Measurements from ENCODE around the gene LRP1B.
"Not testable (repeated sequence)": the region's sequence is repeated elsewhere in the genome, so short reads cannot be mapped to it uniquely, and the experiment has no call there.

Gene LRP1B

DNA sequence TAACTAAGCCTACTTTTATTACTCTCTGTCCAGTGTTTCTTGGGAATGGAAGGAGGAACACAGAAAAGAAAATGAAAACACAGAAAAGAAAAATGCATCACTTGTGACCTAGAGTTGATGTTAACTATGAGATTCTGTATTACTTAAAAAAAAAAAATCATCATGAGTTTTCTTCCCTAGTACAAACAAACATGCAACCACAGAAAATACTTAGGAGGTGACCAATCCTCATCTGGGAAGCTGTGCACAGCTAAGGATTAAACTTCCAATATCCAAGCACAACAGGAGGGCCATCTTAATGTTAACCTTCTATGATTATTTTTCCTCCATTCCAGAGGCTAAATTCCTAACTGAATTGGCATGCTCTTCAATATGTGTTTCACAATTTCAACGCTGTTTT is 1140.4 kb downstream of the LRP1B start:
- DNase-seq, result no peak

DNA sequence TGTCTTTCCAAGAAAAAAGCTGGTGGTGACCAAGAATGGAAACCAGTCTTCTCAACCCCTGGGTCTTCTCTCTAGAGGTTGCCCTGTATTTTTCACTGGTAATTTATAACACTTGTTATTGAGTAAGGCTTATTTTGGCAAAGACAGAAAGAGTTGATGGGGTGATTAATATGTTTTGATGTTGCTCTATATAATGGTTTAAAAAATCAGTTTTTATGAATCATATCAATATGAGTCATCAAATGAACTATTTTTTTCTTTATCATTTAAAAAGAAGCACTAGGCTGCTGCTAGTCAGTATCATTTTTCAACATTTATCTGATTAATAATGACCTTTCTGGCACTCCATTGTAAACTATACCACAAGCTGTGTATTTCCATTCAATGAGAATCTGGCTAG is 1142.2 kb downstream of the LRP1B start:
- no peak for DNase-seq

DNA sequence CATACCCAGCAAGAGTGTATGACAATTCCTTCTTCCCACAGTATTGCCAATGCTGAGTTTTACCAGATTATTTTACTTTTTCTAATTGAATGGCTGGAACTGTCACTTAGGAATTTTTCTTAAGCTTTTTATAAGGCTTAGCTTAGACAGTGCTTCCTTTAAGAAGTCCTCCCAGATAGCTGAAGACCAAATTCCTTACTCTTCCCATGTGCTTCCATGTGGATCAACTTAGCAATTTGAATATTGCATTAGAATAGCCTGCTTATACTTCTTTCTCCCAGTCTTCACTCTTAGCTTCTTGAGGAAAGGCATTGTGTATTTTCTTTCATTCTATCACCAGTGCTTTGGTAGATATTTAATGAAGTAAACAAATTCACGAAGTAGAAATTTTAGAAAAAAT is 1144.4 kb downstream of the LRP1B start:
- no peak for DNase-seq

DNA sequence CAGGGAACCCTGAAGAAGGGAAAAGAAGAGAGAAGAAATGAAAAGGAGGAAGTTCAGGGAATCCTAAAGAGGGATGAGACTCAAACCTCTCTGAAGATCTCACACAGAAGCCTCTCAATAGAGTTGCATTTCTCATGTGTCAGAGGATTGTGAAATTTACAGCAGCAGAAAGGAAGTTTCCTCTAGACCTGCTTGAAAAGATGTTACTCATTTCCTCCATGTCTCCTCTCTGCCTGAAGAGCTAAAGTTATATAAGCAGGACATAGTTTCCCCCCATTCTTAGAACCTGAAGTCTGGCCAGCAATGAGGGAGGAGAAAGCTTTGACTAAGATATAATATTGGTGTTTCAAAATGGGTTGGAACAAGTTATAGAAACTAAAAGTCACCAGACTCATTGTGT is 1155.6 kb downstream of the LRP1B start:
- DNase-seq, result no peak

DNA sequence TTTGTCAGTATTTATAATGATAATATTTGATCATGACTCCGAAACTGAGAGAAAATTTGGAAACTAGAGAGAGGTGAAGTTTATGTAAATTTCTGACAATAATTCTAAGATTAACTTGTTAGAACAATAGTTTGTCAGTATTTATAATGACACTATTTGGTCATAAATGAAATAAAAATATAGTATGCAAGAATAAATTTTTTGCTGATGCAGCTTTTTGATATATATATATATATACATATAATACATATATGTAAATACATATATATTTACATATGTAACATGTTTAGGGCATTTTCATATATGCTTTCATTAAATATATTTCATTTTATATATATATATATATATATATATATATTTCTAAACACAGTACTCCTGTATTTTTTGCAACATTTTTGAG is 1158.1 kb downstream of the LRP1B start:
- DNase-seq, result no peak

DNA sequence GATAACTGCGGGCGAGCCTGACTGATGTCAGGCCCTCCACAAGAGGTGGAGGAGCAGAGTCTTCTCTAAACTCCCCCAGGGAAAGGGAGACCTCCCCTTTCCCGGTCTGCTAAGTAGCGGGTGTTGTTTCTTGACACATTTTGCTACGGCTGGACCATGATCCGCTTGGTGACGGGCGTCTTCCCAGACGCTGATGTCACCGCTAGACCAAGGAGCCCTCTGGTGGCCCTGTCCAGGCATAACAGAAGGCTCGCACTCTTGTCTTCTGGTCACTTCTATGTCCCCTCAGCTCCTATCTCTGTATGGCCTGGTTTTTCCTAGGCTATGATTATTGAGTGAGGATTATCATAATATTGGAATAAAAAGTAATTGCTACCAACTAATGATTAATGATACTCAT is 1166.5 kb downstream of the LRP1B start:
- DNase-seq, result not testable (repeated sequence)

DNA sequence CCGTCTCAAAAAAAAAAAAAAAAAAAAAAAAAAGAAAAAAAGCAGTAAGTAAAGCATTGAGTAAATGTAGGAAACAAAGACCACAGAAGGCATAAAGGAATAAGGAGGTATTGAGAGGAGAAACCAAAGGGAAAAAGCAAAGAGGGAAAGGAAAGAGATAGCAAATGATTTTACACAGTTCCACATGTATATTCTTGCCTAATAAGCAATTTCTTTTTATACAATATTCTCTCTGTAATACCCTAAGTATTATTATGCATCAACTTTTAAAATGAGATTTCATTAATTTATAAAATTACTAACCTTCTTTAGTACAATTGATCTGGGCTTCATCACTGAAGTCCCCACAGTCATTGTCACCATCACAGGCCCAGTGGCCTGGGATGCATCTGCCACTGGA is 1180.9 kb downstream of the LRP1B start:
- DNase-seq, result no peak

DNA sequence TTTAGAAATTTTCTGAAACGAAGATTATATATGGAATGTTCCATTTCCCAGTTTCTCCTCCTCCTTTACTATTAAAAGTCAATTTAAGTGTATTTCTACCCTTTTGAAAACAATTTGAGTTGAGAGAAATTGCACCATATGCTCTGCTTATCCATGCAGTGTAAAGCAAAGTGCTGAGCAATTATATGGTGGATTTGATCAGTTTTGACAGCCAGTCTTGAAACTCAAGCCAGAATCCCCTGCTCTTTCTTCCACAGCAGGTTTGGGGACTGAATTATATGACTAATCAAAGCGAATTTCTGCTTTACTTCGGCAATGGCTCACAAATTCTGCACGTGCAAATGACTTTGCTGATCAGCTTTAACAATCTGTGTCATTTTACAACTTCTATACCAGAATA is 1183.6 kb downstream of the LRP1B start:
- no peak for DNase-seq

DNA sequence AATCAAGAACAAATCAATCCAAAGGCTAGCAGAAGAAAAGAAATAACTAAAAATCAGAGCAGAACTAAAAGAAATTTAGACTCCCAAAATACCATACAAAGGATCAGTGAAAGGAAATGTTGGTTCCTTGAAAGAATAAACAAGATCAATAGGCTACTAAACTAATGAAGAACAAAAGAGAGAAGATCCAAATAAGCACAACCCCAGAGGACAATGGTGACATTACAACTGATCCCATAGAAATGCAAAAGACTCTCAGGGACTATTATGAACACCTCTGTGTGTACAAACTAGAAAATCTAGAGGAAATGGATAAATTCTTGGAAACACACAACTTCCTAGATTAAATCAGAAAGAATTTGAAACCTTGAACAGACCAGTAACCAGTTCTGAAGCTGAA is 1186.9 kb downstream of the LRP1B start:
- no peak for DNase-seq

DNA sequence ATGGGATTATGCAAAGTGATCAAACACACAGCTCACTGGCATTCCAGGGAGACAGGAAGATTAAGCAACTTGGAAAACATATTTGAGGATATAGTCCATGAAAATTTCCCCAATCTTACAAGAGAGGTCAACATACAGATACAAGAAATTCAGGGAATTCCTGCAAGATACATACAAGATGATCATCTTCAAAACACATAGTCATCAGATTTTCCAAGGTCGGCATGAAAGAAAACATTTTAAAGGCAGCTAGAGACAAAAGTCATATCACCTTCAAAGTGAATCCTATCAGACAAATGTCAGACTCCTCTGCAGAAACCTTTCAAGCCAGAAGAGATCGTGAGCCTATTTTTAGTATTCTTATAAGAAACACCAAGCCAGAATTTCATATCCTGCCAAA is 1188.5 kb downstream of the LRP1B start:
- no peak for DNase-seq

DNA sequence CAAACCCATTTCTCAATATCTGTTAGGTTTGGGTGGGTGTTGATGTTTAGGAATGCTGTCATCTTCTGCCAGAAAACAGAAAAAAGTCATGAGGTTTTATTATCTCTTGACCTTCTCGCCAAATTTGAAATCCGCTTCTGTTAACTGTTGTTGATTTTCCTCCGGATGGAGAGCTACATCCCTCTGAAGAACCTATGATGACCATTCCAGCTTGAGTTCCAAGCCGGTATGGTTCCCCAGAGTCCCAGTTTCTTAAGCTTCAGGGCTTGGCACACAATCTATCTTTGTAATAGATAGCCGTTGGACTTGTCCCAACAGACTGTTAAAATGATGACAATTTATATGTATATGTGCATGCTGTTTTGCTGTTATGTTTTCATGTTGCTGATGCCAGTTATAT is 1201.0 kb downstream of the LRP1B start:
- DNase-seq, result no peak

DNA sequence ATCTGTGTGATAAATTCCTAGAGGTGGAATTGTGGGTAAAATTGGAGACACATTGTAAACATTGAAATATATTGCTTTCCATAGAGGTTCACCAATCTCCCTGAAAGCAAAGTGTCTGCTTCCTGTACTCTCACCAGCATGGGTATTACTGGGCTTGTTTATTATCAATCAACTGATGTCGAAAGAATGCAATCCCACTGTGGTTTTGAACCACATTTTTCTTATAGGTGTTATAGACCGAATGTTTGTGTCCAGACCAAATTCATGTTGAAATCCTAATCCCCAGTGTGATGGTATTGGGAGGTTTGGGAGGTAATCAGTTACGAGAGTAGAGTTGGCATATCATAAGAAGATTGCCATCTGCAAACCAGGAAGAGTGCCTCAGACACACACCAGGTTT is 1212.4 kb downstream of the LRP1B start:
- no peak for DNase-seq

DNA sequence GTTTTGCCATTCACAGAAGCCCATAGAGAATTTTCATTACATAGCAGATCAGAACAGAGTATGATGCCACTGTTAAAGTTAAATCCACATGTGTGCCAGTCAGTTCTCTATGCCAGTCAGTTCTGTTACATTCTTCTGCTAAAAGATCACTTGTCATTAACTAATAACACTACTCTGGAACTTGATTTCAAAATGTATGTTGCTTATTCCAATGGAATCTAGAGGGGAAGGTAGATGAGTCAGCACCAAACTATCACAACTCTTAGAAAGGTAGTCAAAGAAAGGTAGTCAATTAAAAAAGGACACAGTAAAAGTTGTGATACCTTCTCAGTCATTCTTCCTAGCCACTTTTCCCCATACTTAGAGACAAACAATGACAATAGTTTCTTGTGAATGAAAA is 1214.4 kb downstream of the LRP1B start:
- no peak for DNase-seq

DNA sequence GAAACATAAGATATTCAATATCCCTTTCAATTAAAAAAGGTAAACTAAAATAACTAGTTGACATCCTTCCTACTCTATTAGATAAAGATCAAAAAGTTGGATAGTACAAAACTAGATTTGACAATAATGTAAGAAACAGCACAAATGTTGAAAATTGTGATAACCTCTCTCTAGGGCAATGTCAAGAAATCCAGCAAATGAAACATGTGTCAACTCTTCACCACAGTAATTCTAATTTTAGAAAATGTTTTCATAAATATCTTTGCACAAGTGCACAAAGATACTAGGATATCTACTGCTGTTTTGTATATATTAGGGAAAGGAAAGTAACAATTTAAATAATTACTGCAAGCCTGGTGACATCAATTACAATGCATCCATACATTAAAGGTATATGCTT is 1220.1 kb downstream of the LRP1B start:
- no peak for DNase-seq

DNA sequence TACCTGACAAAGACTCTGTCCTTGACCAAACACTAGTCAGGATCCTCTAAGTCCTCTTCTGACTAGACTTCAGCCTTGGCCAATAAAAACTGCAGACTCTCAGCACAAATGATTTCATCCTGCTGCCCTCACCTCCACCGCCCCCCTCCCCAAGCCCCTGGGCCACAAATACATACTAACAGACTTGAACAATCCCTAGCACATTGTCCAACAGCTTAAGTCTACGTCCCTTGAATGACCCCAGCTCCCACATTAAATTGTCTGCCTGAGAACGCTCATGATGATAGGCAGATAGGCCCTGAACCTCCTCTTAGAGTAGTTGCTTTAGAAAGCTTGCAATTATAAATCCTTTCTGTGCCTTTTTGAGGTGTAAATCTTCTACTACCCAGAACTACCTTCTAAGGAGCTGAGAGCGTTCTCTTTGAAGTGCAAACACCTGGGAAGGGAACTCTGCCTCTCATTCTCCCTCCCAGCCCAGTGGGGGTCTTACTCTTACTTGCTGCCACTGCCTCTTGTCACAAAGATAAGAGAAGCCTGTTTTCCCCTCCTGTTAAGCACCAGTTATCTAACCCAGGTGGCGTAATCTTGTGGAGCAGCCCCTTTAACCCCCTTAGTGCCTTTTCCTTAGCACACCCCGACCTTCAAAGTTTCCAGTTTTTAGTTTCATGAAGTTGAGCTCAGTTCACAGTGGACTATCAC is 1225.6 kb downstream of the LRP1B start:
- no peak for DNase-seq

DNA sequence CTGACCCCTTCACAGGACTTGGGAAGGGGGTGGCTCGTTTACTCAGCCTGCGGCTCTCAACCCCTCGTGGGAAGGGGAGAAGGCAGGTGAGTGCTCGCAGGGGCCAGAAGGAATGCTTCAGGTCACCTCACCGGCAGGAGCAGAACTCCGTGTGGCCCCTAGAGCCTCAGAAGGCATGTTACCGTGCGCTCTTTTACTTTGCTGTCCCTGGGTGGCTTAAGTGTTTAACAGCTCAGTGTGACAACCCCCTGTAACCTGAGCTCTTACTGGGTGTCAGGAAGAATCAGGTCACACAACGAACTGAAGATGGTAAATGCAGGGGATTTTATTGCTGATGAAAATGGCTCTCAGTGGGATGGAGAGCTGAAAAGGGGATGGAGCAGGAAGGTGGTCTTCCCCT is 1235.4 kb downstream of the LRP1B start:
- DNase-seq, result no peak

DNA sequence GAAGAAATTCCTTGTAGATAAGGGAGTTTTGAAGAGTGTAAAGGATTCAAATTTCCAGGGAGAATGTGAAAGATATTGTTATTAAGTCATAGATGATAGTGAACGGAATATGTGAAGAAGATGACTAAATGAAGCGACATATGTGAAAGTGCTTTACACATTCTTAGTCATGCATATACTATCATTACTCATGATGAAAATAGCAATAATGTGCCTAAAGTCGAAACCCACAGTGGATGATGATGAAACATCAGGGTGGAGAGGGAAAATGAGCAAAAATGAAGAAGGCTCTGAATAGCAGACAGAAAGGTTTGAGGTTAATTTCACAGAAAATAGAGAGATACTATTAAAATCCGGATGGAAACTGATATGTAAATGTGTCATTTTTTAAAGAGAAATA is 1237.1 kb downstream of the LRP1B start:
- DNase-seq, result no peak

DNA sequence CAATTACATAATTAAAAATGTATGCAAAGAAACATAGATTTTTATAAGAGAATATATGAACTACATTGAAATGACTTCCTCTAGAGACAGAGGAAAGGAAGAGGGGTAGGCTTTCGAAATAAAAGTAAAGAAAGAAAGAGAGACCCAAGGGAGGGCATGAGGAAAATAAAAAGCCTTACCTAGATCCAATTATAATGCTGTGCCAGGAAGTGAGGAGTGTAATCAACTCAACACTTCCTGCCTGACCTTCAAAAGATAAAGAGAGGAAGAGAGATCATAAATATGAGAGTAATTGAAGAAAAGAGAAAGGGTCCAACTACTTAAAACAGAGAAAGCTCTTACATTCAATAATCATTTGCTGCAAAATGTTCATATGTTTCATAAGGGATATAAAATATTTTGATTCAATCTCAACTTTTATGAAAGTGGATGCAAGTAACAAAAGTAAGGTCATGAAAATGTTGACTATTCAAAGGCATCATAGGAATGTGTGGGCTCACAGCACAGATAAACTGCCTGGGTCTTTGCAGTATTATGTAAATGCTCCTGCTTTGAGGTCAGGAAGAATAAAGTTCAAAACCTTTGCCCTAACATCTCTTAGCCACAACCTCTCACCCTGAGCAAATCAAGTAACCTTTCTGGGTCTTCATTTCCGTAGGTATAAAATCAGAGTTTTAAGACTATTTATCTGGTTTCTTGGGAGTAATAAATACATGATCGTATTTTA is 1237.7 kb downstream of the LRP1B start:
- no peak for DNase-seq

DNA sequence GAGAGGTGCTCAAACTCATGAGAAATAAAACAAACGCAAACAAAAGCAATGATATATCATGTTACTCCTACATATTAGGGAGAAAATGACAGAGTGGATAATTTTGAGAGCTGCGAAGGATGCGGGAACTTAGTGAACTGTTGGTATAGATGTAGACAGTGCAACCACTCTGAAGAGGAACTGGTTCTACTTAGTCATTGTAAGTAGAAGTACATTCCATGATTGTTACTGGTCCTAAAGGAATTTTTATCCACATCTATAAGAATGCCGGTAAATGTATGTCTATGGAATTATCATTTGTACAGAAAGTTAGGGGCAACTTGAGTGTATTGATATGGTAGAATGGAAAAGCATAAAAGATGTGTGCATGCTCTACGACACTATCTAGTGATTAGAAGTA is 1238.4 kb downstream of the LRP1B start:
- DNase-seq, result no peak

DNA sequence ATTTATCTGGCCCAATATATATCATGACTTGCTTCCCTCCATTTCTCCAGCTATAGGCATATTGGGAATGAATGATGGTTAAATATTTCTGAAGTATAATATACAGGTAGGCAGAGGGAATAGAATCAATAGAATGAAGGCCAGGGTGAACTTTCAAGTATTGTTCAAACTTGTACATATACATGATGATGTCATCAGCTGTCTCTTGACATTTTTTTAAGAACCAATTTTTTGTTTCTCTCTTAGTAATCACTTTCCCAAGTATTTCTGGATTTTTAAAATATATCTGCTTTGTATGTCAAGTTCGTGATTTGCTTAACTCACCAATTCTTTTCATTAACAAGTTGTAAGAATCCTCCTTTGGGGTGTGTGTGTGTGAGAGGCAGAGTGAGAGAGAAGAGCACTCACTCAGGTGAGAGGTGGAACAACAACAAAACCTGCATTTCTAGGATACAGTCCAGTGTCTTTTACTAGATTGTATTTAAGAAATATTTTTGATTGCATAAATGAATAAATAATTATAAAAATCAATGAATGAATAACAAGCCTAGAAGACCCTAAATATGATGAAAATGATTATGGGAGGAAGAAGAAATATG is 1239.1 kb downstream of the LRP1B start:
- DNase-seq, result no peak

DNA sequence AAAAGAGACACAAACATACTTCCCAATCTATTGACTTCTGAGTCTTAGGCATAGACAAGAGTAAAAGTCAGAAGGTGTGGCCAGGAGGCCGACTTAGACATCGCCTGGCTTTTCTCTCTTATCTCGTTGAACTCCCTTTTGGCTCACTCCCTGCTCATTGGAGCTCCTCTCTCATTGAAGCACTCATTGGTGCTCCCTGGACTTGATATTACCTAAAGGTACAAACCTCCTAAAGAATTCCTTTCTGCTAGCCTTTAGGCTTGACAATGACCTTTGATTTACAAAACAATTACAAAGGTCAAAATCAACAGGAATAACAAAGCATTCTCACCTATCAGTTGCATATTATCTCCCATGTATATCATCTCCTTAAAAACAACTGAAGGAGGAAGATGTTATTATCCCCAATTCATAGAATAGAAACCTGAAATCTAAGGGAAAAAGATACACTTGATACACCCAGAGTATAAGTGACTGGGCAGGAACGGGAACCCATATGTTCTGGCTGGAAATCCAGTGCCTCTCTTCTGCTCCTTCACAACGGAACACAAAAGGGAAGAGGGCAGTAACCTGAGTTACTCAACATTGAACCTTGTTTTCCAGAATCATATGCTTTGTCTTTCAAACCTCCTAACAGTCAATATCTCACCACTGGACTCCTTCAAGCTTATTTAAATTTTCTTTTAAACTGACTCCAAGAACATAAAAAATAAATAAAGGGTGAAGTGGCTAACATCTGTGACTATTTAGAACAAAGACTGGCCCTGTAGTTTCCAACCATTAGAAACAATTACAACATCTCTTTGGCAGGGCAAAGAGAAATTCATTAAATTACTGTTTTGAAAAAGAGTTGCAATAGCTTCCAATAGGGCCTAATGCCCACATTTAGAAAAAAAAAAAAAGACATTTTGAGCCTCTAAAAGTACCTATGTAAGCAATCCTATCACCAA is 1247.9 kb downstream of the LRP1B start:
- no peak for DNase-seq

DNA sequence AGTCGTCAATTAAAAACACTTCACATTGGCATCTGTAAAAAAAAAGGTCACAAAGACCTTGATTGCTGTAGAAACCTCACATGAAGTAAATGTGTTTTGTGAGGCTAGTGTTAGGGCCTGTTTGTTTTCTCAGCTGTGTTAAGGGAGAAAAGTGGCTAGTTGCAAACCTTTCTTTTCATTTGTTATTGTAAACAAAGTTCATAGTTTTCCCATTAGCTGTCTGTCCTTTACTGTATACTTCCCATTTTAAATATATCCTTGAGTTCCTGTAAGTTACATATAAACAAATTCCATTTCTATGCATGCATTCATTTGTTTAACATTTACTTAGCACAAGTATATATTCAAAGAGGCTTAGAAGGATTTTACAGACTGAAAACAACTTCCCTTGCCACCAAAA is 1250.2 kb downstream of the LRP1B start:
- no peak for DNase-seq

DNA sequence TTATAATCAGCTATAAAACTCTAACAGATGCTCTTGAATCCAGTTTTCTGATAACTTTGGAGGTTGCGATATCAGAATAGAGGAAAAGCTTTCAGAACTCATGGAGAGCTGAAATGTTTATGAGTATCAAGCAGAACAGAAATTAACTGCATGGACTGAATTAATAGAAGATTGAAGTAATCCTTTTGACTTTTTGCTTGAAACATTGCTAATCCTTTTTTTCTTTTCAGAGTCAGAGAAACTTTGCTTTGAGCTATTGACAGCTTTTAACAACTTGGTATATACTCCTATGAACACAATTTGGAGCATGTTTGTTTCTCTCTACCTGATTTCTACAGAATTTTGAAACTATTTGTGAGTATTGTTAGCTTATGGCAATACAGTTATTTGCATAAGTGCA is 1254.8 kb downstream of the LRP1B start:
- no peak for DNase-seq
